ENCODE measurements around the gene ECE1.

Gene ECE1

DNA sequence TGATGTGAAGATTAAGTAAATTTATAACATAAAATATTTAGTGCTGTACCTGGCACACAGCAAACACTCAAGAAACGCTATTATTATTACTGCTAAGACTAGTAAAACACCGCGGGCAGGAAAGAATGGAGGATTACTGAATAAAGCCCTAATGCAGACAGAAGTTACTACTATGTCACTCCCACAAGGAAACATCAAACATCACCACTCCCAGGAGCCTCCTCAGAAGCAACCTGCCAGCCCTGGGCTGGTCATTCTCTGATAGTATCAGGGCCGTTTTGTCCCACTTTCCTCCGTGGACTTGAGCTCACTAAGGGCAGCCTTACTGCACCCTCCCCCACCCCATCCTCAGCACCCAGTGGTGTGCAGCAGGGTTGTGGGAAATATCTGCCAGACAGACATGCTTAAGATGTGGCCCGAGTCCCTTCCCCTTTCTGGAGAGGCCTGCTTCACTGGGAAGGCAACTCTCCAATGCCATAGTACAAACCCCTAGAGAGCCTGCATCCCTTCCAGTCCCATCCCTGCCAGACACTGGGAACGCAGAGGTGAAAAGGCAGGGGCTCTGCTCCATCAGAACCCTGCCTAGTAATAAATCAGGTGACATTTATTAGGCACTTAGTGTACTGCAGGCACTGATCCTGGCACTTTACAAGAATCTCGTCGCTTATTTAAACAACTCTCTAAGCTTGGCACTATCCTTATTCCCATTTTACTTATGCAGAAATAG, 41.7 kb upstream of the ECE1 start:
- H3K27me3 Mint-ChIP-seq, result no peaks in the 10 kb centered on the region
- peaks cover 33% of the 10 kb centered on the region for H3K36me3 Mint-ChIP-seq (ENCODE audit: low read depth)
- peak overlapping the region; percentile 62 for H3K27ac Mint-ChIP-seq
- no peaks in the 10 kb centered on the region for H3K9me3 Mint-ChIP-seq
- H3K4me3 Mint-ChIP-seq, result peak overlapping the region; percentile 21
- no peak for DNase-seq
- ATAC-seq, result no peak
- H3K4me1 Mint-ChIP-seq, result peaks cover 94% of the 10 kb centered on the region

DNA sequence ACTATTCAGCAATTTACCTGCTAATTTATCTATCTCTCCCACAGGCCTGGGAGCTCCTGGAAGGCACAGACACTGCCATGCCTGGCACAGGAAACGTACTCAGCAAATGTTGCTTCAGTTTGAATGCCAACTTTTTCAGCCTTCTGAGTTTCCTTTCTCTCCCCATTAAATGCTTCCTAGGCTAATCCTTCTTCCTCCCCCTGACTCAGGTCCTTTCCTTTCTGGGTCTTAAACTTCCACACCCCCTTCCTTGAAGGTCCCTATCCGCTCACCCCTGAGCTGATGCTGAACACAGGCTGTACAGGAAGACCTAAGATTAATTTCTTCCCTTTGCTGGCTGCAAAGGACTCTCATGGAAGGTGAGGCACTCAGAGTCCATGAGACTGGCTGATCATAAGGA, 40.3 kb upstream of the ECE1 start:
- H3K9me3 Mint-ChIP-seq, result no peaks in the 10 kb centered on the region

DNA sequence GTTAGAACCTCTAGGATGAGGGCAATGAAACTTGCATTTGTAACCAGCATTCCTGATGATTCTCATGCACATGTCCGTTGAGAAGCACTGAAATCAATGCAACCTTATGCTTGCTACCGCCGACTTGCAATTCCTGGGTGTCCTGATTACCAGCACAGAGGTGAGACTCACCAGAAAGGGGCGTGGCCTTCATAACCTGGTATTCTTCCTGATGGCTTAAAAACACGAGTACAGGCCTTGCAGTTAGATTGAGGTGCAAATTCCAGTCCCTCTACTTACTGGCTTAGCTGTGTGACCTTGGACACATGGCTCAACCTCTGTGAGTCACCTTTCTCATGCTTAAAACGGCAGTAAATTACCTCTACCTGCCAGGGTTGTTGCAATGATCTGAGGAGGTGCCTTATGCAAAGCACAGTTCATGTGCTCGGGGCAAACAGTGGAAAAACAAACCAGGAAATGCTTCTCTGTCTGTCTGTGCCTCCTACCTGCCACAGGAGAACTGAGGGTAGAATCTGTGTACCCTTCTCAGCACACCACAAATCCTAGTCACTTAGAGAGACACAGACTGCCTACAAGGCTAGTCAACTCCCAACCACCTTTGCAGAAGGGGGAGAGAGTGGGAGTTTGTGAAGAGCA, 39.1 kb upstream of the ECE1 start:
- H3K36me3 Mint-ChIP-seq (ENCODE audit: low read depth), result peaks cover 33% of the 10 kb centered on the region
- DNase-seq (no peak), ATAC-seq (no peak)
- H3K27ac Mint-ChIP-seq, result peak overlapping the region; percentile 74
- peaks cover 94% of the 10 kb centered on the region for H3K4me1 Mint-ChIP-seq
- H3K9me3 Mint-ChIP-seq, result no peaks in the 10 kb centered on the region
- H3K27me3 Mint-ChIP-seq, result no peaks in the 10 kb centered on the region
- peak overlapping the region; percentile 32 for H3K4me3 Mint-ChIP-seq

More for the DNA sequence above, 40.3 kb upstream of the ECE1 start:
- ATAC-seq (no peak), DNase-seq (no peak)
- Mint-ChIP-seq H3K36me3 (ENCODE audit: low read depth) (peaks cover 30% of the 10 kb centered on the region), H3K27me3 (no peaks in the 10 kb centered on the region), H3K4me3 (no peak overlapping the region), H3K4me1 (peaks cover 94% of the 10 kb centered on the region), H3K27ac (peak overlapping the region; percentile 33)

DNA sequence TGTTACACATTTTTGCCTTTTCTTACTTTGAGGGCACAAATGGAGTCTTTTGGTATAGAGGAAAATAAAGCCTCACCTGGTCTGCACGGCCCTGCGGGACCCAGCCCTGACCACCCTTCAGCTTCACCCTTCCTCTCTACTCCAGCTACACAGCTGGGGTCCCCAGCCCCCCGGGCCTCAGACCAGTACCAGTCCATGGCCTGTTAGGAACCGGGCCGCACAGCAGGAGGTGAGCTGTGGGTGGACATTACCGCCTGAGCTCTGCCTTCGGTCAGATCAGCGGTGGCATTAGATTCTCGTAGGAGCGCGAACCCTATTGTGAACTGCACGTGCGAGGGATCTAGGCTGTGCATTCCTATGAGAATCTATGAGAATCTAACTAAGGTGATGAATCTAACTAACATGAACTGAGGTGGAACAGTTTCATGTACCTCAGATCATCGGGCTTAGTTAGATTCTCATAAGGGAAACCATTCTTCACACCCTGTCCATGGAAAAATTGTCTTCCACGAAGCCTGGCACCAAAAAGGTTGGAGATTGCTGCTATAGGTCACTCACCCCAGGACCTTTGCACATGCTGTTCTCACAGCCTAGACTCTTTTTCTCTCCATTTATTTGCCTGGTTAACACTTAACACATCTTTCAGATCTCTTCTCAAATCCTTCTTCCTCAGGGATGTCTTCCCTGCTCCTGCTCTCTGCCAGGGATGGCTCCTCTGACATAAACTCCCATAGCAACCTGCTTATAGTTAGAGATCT, 37.5 kb upstream of the ECE1 start:
- Mint-ChIP-seq H3K27me3 (no peaks in the 10 kb centered on the region), H3K36me3 (ENCODE audit: low read depth) (peaks cover 32% of the 10 kb centered on the region), H3K27ac (peak overlapping the region; percentile 49), H3K9me3 (no peaks in the 10 kb centered on the region), H3K4me1 (peaks cover 94% of the 10 kb centered on the region), H3K4me3 (peak overlapping the region; percentile 3)
- ATAC-seq, result no peak
- no peak for DNase-seq

DNA sequence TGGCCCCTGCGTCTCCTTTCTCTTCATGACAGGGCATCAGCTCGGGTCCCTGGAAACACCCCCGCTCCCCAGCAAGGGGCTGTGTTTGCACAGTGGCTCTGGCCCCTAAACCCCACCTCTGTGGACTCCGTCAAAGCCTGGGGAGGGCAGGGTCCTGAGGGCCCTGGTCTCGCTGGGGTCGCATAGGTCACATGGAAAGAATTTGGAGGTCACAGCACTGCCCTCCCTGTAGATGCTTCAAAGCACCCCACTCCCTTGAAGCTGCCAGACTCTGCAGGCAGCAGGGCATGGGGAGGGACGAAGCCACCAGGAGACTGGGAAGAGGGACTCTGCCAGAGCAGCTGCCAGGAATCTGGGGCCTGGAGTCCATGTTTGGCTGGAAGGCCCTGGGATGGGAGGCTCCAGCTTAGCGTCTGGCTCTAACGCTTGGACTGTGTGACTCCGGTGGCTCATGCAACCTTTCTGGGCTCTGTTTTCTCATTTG, 36.6 kb upstream of the ECE1 start:
- Mint-ChIP-seq H3K27ac (peak overlapping the region; percentile 13), H3K4me3 (peak overlapping the region; percentile 3), H3K4me1 (peaks cover 96% of the 10 kb centered on the region), H3K36me3 (ENCODE audit: low read depth) (peaks cover 32% of the 10 kb centered on the region), H3K27me3 (no peaks in the 10 kb centered on the region), H3K9me3 (no peaks in the 10 kb centered on the region)
- ATAC-seq (no peak), DNase-seq (no peak)

- DNase-seq, result no peak
- Mint-ChIP-seq H3K27me3 (no peaks in the 10 kb centered on the region), H3K4me1 (peaks cover 96% of the 10 kb centered on the region), H3K9me3 (no peaks in the 10 kb centered on the region), H3K27ac (peak overlapping the region; percentile 94), H3K4me3 (peak overlapping the region; percentile 66), H3K36me3 (ENCODE audit: low read depth) (peaks cover 31% of the 10 kb centered on the region)
- no peak for ATAC-seq
Observed at GRCh38 chr1:21325731-21326387, 35.6 kb upstream of the ECE1 start.

- Mint-ChIP-seq H3K4me1 (peaks cover 96% of the 10 kb centered on the region), H3K4me3 (peak overlapping the region; percentile 66), H3K27me3 (no peaks in the 10 kb centered on the region), H3K27ac (peak overlapping the region; percentile 94), H3K9me3 (no peaks in the 10 kb centered on the region), H3K36me3 (ENCODE audit: low read depth) (peaks cover 31% of the 10 kb centered on the region)
- DNase-seq (no peak), ATAC-seq (peak; percentile 25)
Observed at GRCh38 chr1:21325231-21325718, 35.0 kb upstream of the ECE1 start.

GRCh38 chr1:21324368-21325141, 34.3 kb upstream of the ECE1 start:
- Mint-ChIP-seq H3K27ac (peak overlapping the region; percentile 94), H3K9me3 (no peaks in the 10 kb centered on the region), H3K27me3 (no peaks in the 10 kb centered on the region), H3K4me1 (peaks cover 95% of the 10 kb centered on the region), H3K36me3 (ENCODE audit: low read depth) (peaks cover 34% of the 10 kb centered on the region), H3K4me3 (peak overlapping the region; percentile 66)
- DNase-seq (peak; percentile 84), ATAC-seq (peak; percentile 93)

GRCh38 chr1:21323091-21323490, 32.8 kb upstream of the ECE1 start:
- Mint-ChIP-seq H3K9me3 (no peaks in the 10 kb centered on the region), H3K27ac (peak overlapping the region; percentile 94), H3K4me3 (peak overlapping the region; percentile 66), H3K4me1 (peaks cover 88% of the 10 kb centered on the region), H3K36me3 (ENCODE audit: low read depth) (peaks cover 24% of the 10 kb centered on the region), H3K27me3 (no peaks in the 10 kb centered on the region)
- DNase-seq, result no peak
- no peak for ATAC-seq

DNA sequence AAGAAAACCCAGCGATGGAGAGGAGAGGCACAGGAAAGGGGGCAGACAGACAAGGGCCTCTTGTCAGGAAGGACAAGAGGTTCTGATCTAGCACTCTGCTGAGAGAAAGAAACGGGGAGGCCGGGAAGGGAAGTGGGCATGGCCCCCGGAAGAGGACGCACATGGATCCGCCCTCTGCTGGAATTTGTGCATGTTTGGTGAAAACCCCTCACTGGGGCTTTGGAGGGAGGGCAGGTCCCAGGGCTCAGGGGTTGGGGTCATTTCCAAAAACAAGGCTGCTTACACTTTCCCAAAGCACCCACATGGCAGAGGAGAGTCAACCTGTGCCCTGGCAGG, 32.4 kb upstream of the ECE1 start:
- H3K4me3 Mint-ChIP-seq, result peak overlapping the region; percentile 12
- no peak for DNase-seq
- H3K4me1 Mint-ChIP-seq, result peaks cover 87% of the 10 kb centered on the region
- ATAC-seq, result no peak
- no peaks in the 10 kb centered on the region for H3K27me3 Mint-ChIP-seq
- peaks cover 23% of the 10 kb centered on the region for H3K36me3 Mint-ChIP-seq (ENCODE audit: low read depth)
- peak overlapping the region; percentile 94 for H3K27ac Mint-ChIP-seq
- no peaks in the 10 kb centered on the region for H3K9me3 Mint-ChIP-seq

DNA sequence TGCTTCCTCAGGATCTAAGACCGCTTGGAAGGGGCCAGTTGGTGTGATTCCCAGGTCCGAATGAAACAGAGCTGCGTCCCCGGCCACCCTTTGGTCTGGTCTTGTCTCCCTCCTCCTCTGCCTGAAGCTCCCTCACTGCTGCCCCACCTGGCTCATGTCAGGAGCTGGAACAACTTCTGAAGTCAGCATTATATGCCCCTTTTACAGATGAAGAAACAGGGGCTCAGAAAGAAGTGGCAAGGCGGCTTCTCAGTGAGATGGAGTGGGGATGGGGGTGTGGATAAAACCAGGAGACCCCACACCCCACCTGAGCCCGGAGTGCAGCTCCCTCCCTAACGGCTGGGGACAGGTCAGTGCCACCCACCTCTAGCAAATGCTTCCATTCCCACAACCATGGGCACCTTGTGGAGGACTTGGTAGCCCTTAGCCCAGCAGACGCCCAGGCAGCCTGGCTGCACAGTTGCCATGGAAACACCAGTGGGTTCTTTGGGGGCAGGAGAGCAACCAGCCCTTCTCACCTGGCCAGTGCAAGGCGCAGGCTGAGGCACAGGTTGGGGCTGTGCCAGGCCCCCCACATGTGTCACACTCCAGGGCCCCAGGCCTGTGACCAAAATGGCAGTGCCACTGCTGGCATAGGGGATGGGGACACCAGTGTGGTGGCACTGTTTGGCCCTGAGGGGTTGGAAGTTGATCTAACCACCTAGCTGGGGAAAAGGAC, 31.9 kb upstream of the ECE1 start:
- Mint-ChIP-seq H3K36me3 (ENCODE audit: low read depth) (peaks cover 26% of the 10 kb centered on the region), H3K9me3 (no peaks in the 10 kb centered on the region), H3K4me3 (peak overlapping the region; percentile 12), H3K27me3 (no peaks in the 10 kb centered on the region), H3K27ac (peak overlapping the region; percentile 94), H3K4me1 (peaks cover 84% of the 10 kb centered on the region)
- ATAC-seq, result no peak
- no peak for DNase-seq

DNA sequence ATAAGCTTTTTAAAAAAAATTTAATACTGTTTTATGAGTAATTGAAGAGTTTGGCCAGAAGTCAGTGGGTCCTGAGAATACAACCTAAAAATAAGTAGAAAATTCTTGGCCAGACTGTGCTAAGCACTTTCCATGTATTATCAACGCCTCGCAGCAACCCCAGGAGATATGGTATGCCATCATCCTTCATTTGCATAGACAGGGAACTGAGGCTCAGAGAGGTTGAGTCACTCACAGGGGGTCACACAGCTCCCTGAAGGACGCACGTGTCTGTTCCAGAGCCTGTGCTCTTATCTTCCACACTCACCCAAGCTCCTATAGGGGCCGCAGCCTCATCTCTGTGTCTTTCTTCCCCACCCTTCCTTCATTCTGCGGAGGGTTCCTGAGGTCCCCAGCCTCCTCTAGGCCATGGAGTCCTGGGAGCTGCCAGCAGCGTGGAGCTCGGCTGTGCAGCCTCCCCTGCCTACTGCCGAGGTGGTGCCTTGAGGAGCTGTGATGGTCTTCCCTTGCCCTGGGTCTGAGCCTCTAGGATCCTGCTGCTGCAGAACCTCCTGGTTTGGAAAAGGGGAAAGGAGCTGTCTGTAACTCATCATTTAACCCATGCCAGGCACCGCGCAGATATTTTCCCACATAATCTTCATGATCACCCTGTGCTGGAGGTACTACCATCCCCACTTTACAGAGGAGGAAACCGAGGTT, 30.3 kb upstream of the ECE1 start:
- DNase-seq, result no peak
- Mint-ChIP-seq H3K27me3 (no peaks in the 10 kb centered on the region), H3K4me3 (no peak overlapping the region), H3K27ac (peak overlapping the region; percentile 64), H3K9me3 (no peaks in the 10 kb centered on the region), H3K4me1 (peaks cover 74% of the 10 kb centered on the region), H3K36me3 (ENCODE audit: low read depth) (peaks cover 31% of the 10 kb centered on the region)
- ATAC-seq, result no peak

Measured in activated naive CD8-positive, alpha-beta T cell treated with anti-CD3 and anti-CD28 coated beads, Interleukin-2, amount 50 U/mL, for 24 hours (primary cell).